Esophagus muscularis mucosa (tissue), 4 donors: ENCODE measurements around the gene GNPAT. TPM values are rescaled to one million over a fixed set of nuclear protein-coding genes. Genes with fewer than 3 reads are reported as not detected.

Experiments
- DNase-seq: peaks from one replicate; pipeline ENCODE4 v3.0.0-alpha.2; 2017; ENCODE audit errors: extremely low spot score
- H3K27ac ChIP-seq, 4 donors: fragments of 200-600 bp; sonication (generic); replicated peaks in 1 of 4; 1 replicate in 3 of 4; 2 replicates in 1 of 4; pipeline ENCODE4 v1.5.1; 2016 to 2019; ENCODE audit warnings: mild to moderate bottlenecking in 1 of 4
- H3K27me3 ChIP-seq, 4 donors: fragments of 200-600 bp; sonication (generic); one replicate each; pipeline versions ENCODE4 v1.5.1 to v1.6.0; 2016 to 2019
- H3K36me3 ChIP-seq, 4 donors: fragments of 200-600 bp; sonication (generic); one replicate each; pipeline ENCODE4 v1.5.1; 2016 to 2019
- H3K4me1 ChIP-seq, 4 donors: fragments of 200-600 bp; sonication (generic); one replicate each; pipeline ENCODE4 v1.5.1; 2016 to 2019
- H3K4me3 ChIP-seq, 4 donors: fragments of 200-600 bp; sonication (generic); 1 replicate in 2 of 4; 2 replicates in 2 of 4; pipeline ENCODE4 v1.5.1; 2016 to 2019; ENCODE audit warnings: mild to moderate bottlenecking in 4 of 4, moderate library complexity in 1 of 4
- H3K9me3 ChIP-seq, 4 donors: fragments of 200-600 bp; sonication (generic); 1 replicate in 3 of 4; 2 replicates in 1 of 4; pipeline ENCODE4 v1.5.1; 2016 to 2019
- CTCF ChIP-seq, 3 experiments: fragments of 200-600 bp in 2 of 3; fragments of 450-650 bp in 1 of 3; sonication (generic) in 2 of 3; IDR thresholded peaks; one replicate each; pipeline ENCODE4 v1.5.1; 2017 to 2019; ENCODE audit warnings: antibody characterized with exemption in 3 of 3, mild to moderate bottlenecking in 2 of 3, moderate library complexity in 1 of 3
- EP300 ChIP-seq: sonication (generic); formaldehyde crosslinking; IDR thresholded peaks from one replicate; pipeline ENCODE4 v1.6.1; 2017; ENCODE audit warnings: antibody characterized with exemption
- POLR2A ChIP-seq: fragments of 450-650 bp; IDR thresholded peaks from one replicate; pipeline ENCODE4 v1.6.1; 2017; ENCODE audit warnings: antibody characterized with exemption, moderate library complexity, mild to moderate bottlenecking, low read depth
- POLR2AphosphoS5 ChIP-seq, 2 donors: sonication (generic); formaldehyde crosslinking; IDR thresholded peaks; one replicate each; pipeline ENCODE4 v1.6.1; 2017; ENCODE audit warnings: antibody characterized with exemption in 2 of 2
- WGBS: methylation state at CpG from one replicate; pipeline ENCODE4 v1.1.5; 2018; 5-methylcytosine and 5-hydroxymethylcytosine counted together
- intact Hi-C: fragments of 100-400 bp; cut with DNase I; formaldehyde crosslinking; loops from one replicate; pipeline ENCODE4 v1.15.1; 2023
- total RNA-seq, 4 donors: library from RNA; depleted of rRNA; stranded (reverse); fragments of >200 nt; gene quantifications; one replicate each; pipeline versions ENCODE4 v1.1.0 to v1.2.1, GENCODE V29; 2016

The GNPAT gene
- total RNA-seq, 4 donors from 2014 or later, result 40.3 to 52.3 (median 47.2) TPM

- H3K4me1 ChIP-seq, result no peaks in the 10 kb centered on the region
- H3K9me3 ChIP-seq, result no peaks in the 10 kb centered on the region
- H3K27me3 ChIP-seq, result peaks cover 0 to 20% (median 0%) of the 10 kb centered on the region in 4 donors
- no peak for TF ChIP-seq CTCF (IDR thresholded peaks at IDR 0.05)
- no peak for TF ChIP-seq POLR2A
- no peak for TF ChIP-seq POLR2AphosphoS5 (IDR thresholded peaks at IDR 0.05)
- TF ChIP-seq EP300, result no peak
- peaks cover under 1 to 26% (median 20%) of the 10 kb centered on the region in 4 donors for H3K36me3 ChIP-seq
- DNase-seq, result no peak
- no peak overlapping the region for H3K4me3 ChIP-seq
- H3K27ac ChIP-seq, result no peak overlapping the region
- intact Hi-C loops, result no loop called here
- WGBS, result 84% methylated on average over 7 of the region's 10 CpGs
These were observed 21.3 kb upstream of the GNPAT start for GRCh38 chr1:231219422-231220401.

- 93% methylated on average over 8 of the region's 11 CpGs for WGBS
These were observed 20.2 kb upstream of the GNPAT start for GRCh38 chr1:231220801-231221200.

GRCh38 chr1:231226156-231226555 is 14.9 kb upstream of the GNPAT start:
- no peak for DNase-seq
- Histone ChIP-seq H3K9me3 (no peaks in the 10 kb centered on the region), H3K4me1 (no peaks in the 10 kb centered on the region), H3K27me3 (no peaks in the 10 kb centered on the region), H3K4me3 (no peak overlapping the region), H3K36me3 (peaks cover 30 to 78% (median 57%) of the 10 kb centered on the region in 4 donors), H3K27ac (no peak overlapping the region)
- TF ChIP-seq EP300 (no peak), POLR2AphosphoS5 (IDR thresholded peaks at IDR 0.05) (no peak), CTCF (IDR thresholded peaks at IDR 0.05) (no peak), POLR2A (no peak)
- WGBS, result 90% methylated on average over 7 of the region's 7 CpGs
- intact Hi-C loops, result no loop called here

More at GRCh38 chr1:231220801-231221200, 20.2 kb upstream of the GNPAT start:
- TF ChIP-seq CTCF (IDR thresholded peaks at IDR 0.05) (no peak), POLR2AphosphoS5 (IDR thresholded peaks at IDR 0.05) (no peak), EP300 (no peak), POLR2A (no peak)
- Histone ChIP-seq H3K4me1 (no peaks in the 10 kb centered on the region), H3K36me3 (peaks cover 11 to 37% (median 31%) of the 10 kb centered on the region in 4 donors), H3K4me3 (no peak overlapping the region), H3K27ac (no peak overlapping the region), H3K27me3 (peaks cover 0 to 9% (median 0%) of the 10 kb centered on the region in 4 donors), H3K9me3 (no peaks in the 10 kb centered on the region)
- intact Hi-C loops, result no loop called here
- no peak for DNase-seq

GRCh38 chr1:231231511-231231910 is 9.5 kb upstream of the GNPAT start:
- H3K9me3 ChIP-seq, result no peaks in the 10 kb centered on the region
- peaks cover 13 to 54% (median 25%) of the 10 kb centered on the region in 4 donors for H3K36me3 ChIP-seq
- TF ChIP-seq CTCF (IDR thresholded peaks at IDR 0.05) (no peak), POLR2AphosphoS5 (IDR thresholded peaks at IDR 0.05) (no peak), EP300 (no peak), POLR2A (no peak)
- intact Hi-C loops, result loop anchor here (10.0 kb wide), 1 partner anchor 293 kb away; the partner anchor contains the start of gene TSNAX
- WGBS, result 93% methylated on average over 10 of the region's 10 CpGs
- no peaks in the 10 kb centered on the region for H3K27me3 ChIP-seq
- peaks cover 0 to 10% (median 6%) of the 10 kb centered on the region in 4 donors for H3K4me1 ChIP-seq
- no peak for DNase-seq
- H3K4me3 ChIP-seq, result no peak overlapping the region
- no peak overlapping the region for H3K27ac ChIP-seq
